ENCODE measurements around the gene NPC1L1. TPM values are rescaled to one million over a fixed set of nuclear protein-coding genes. Genes with fewer than 3 reads are reported as not detected.
A peak's percentile ranks its signal among the peaks of the same experiment; 100 is the strongest.

Gene NPC1L1
- total and polyA plus RNA-seq, 8 donors, result 0.06 to 0.50 (median 0.32) TPM; not detected in 1

GRCh38 chr7:44477063-44477830, 63.9 kb downstream of the NPC1L1 start:
- H3K36me3 ChIP-seq, result peaks cover 0 to 69% of the 10 kb centered on the region in 2 donors
- DNase-seq (peak in 3 of 4 donors; percentile 22 to 64 (median 41)), ATAC-seq (peak; percentile 99)
- peak; percentile 84 to 88 for TF ChIP-seq CTCF (IDR thresholded peaks at IDR 0.05)
- no peaks in the 10 kb centered on the region for H3K4me1 ChIP-seq
- intact Hi-C loops (cut with DNase I), result loop anchor here in 1 of 2 donors (5.0 kb wide), 1 partner anchor 235 kb away; no protein-coding TSS in a partner anchor
- H3K4me3 ChIP-seq, result no peak overlapping the region
- no peaks in the 10 kb centered on the region for H3K27me3 ChIP-seq
- no peaks in the 10 kb centered on the region for H3K9me3 ChIP-seq
- no peak overlapping the region for H3K27ac ChIP-seq

- Histone ChIP-seq H3K4me1 (no peaks in the 10 kb centered on the region), H3K9me3 (no peaks in the 10 kb centered on the region), H3K4me3 (no peak overlapping the region), H3K36me3 (peaks cover 0 to 66% of the 10 kb centered on the region in 2 donors), H3K27ac (no peak overlapping the region), H3K27me3 (no peaks in the 10 kb centered on the region)
- ATAC-seq (no peak), DNase-seq (no peak)
- intact Hi-C loops (cut with DNase I), result loop anchor here in 1 of 2 donors (5.0 kb wide), 1 partner anchor 234 kb away; no protein-coding TSS in a partner anchor
- TF ChIP-seq CTCF (IDR thresholded peaks at IDR 0.05), result no peak
Measured at GRCh38 chr7:44476313-44476712, 64.8 kb downstream of the NPC1L1 start.

- intact Hi-C loops (cut with DNase I), result no loop called here
- no peak overlapping the region for H3K4me3 ChIP-seq
- DNase-seq (no peak), ATAC-seq (no peak)
- peaks cover 0 to 51% of the 10 kb centered on the region in 2 donors for H3K36me3 ChIP-seq
- H3K27ac ChIP-seq, result no peak overlapping the region
- TF ChIP-seq CTCF (IDR thresholded peaks at IDR 0.05), result no peak
- H3K27me3 ChIP-seq, result no peaks in the 10 kb centered on the region
- peaks cover 0 to 13% of the 10 kb centered on the region in 2 donors for H3K4me1 ChIP-seq
- no peaks in the 10 kb centered on the region for H3K9me3 ChIP-seq
Measured at GRCh38 chr7:44473295-44473694, 67.8 kb downstream of the NPC1L1 start.

GRCh38 chr7:44472843-44473242, 68.3 kb downstream of the NPC1L1 start:
- no peak for ATAC-seq
- H3K27ac ChIP-seq, result no peak overlapping the region
- H3K27me3 ChIP-seq, result no peaks in the 10 kb centered on the region
- H3K4me3 ChIP-seq, result no peak overlapping the region
- no peak for TF ChIP-seq CTCF (IDR thresholded peaks at IDR 0.05)
- intact Hi-C loops (cut with DNase I), result no loop called here
- H3K4me1 ChIP-seq, result peaks cover 0 to 16% of the 10 kb centered on the region in 2 donors
- no peak for DNase-seq
- H3K9me3 ChIP-seq, result no peaks in the 10 kb centered on the region
- H3K36me3 ChIP-seq, result peaks cover 0 to 51% of the 10 kb centered on the region in 2 donors

GRCh38 chr7:44471850-44472249, 69.3 kb downstream of the NPC1L1 start:
- peaks cover 0 to 57% of the 10 kb centered on the region in 2 donors for H3K36me3 ChIP-seq
- intact Hi-C loops (cut with DNase I), result no loop called here
- no peak for ATAC-seq

More at GRCh38 chr7:44471850-44472249, 69.3 kb downstream of the NPC1L1 start:
- no peak for TF ChIP-seq CTCF (IDR thresholded peaks at IDR 0.05)
- H3K27ac ChIP-seq, result no peak overlapping the region
- no peak for DNase-seq
- no peaks in the 10 kb centered on the region for H3K9me3 ChIP-seq
- no peaks in the 10 kb centered on the region for H3K27me3 ChIP-seq
- no peak overlapping the region for H3K4me3 ChIP-seq
- peaks cover 0 to 16% of the 10 kb centered on the region in 2 donors for H3K4me1 ChIP-seq

All from left lung (tissue), 10 donors.